ENCODE measurements around the gene SPTSSB.

GRCh38 chr3:161389445-161390035 lies 18.2 kb upstream of the SPTSSB start:
- TF ChIP-seq CTCF (IDR thresholded peaks at IDR 0.05 in 2 of 3, conservative IDR thresholded peaks at IDR 0.05 in 1 of 3; ENCODE audit: borderline replicate concordance in 1 of 3, insufficient read depth in 1 of 3, low read depth in 2 of 3, low read length in 2 of 3): no peak
- TF ChIP-seq MAX (IDR thresholded peaks at IDR 0.05): no peak
- no peak for TF ChIP-seq EZH2phosphoT487 (IDR thresholded peaks at IDR 0.05; ENCODE audit: borderline replicate concordance)
- no peak for TF ChIP-seq CEBPB (IDR thresholded peaks at IDR 0.05; ENCODE audit: low read depth)
- TF ChIP-seq EZH2 (IDR thresholded peaks at IDR 0.05): no peak
- TF ChIP-seq EGR1 (IDR thresholded peaks at IDR 0.05; ENCODE audit: low read depth): no peak
- TF ChIP-seq ZNF274 (IDR thresholded peaks at IDR 0.05; ENCODE audit: low read depth, low read length): no peak
- no peak for TF ChIP-seq POLR2A (IDR thresholded peaks at IDR 0.05; ENCODE audit: borderline replicate concordance, extremely low read depth, insufficient read depth, insufficient read length)
- TF ChIP-seq SP1 (IDR thresholded peaks at IDR 0.05; ENCODE audit: low read depth): no peak
- TF ChIP-seq POLR2AphosphoS5 (IDR thresholded peaks at IDR 0.05; ENCODE audit: low read depth, low read length): no peak
- TF ChIP-seq RAD21 (IDR thresholded peaks at IDR 0.05; ENCODE audit: low read depth): no peak
- TF ChIP-seq YY1 (IDR thresholded peaks at IDR 0.05; ENCODE audit: extremely low read depth, insufficient replicate concordance, low read depth, low read length): no peak
- TF ChIP-seq SIN3A (IDR thresholded peaks at IDR 0.05; ENCODE audit: low read depth): no peak
